ENCODE results near the gene SOX11.

Gene SOX11

DNA sequence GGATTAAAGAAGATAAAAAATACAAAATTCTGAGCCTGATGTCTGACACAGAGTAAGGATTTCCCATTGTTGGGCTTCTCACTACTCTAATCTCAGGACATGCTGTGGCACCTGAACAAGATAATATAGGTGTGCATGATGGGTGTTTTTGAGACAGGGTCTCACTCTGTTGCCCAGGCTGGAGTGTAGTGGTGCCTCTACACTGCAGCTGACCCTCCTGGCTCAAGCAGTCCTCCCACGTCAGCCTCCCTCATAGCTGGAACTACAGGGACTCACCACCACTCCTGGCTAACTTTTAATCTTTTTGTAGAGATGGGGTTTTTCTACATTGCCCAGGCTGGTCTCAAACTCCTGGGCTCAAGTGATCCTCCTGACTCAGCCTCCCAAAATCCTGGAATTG lies 32.9 kb downstream of the SOX11 start:
- DNase-seq, result no peak

- no peak for DNase-seq
Observed at GRCh38 chr2:5725794-5726463, 33.7 kb downstream of the SOX11 start.

GRCh38 chr2:5727235-5727634 lies 35.1 kb downstream of the SOX11 start:
- no peak for DNase-seq

- DNase-seq, result no peak
Observed at GRCh38 chr2:5729416-5729815, 37.2 kb downstream of the SOX11 start.

GRCh38 chr2:5730386-5730785 lies 38.2 kb downstream of the SOX11 start:
- no peak for DNase-seq

- DNase-seq, result no peak
Observed at GRCh38 chr2:5734859-5735520, 42.8 kb downstream of the SOX11 start.

- no peak for DNase-seq
Observed at GRCh38 chr2:5735521-5735861, 43.3 kb downstream of the SOX11 start.

- no peak for DNase-seq
Observed at GRCh38 chr2:5736050-5736449, 43.9 kb downstream of the SOX11 start.

GRCh38 chr2:5736886-5737285 lies 44.7 kb downstream of the SOX11 start:
- no peak for DNase-seq

DNA sequence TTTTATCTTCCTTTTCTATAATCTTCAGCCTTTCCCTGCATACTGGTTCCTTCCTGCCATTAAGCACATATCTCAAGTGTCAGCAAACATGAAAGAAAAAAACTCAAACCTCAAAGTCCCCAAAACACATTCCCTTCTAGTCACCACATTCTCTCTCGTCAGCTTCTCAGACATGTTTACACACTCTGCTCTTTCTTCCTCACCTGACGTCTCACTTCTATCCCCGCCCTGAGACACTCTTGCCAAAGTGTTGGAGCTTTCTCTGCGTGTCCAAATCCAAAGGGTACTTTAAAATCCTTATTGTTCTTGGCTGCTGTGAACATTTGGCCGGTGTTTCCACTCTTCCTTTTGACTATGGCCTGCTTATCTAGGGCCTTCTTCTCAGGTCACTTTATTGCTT lies 47.9 kb downstream of the SOX11 start:
- DNase-seq, result no peak

DNA sequence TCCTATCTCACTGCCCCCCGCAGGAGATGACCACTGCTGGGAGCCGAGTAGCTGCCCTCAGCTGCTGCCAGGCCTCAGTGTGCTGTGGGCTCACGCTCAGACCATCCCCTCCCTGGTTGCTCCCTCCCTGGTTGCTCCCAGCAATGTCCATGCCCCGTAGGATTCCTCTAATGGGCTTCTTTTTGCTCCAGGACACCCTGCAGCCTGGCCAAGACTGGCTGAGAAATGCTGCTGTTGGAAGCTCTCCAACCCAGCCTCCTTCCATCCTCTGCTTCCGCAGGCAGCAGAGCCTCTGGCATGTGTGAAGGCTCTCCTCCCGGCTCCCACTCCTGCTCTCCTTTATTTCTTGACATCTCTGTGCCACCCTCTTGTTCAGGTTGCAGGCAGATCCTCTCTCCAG lies 48.6 kb downstream of the SOX11 start:
- no peak for DNase-seq

GRCh38 chr2:5741242-5741641 lies 49.1 kb downstream of the SOX11 start:
- no peak for DNase-seq

DNA sequence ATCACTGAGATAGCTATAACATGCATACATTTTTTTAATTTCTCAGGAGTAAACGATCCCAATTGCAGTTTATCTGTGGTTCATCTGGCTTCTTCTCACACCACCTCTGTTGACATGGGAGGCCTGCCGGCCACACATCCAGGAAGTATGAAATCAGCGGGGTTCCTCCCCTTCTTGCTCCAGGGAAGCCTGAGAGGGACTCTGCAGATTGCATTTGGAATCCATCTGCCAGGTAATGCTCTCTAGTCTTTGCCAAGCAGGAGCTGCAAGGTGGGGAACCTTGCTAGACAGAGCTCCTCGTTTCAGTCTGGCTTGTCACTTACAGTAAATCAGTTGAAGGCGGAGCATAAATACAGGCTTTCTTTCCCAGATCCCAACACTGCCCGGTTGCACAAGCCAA lies 49.9 kb downstream of the SOX11 start:
- DNase-seq, result no peak

GRCh38 chr2:5748391-5748790 lies 56.2 kb downstream of the SOX11 start:
- DNase-seq, result no peak

DNA sequence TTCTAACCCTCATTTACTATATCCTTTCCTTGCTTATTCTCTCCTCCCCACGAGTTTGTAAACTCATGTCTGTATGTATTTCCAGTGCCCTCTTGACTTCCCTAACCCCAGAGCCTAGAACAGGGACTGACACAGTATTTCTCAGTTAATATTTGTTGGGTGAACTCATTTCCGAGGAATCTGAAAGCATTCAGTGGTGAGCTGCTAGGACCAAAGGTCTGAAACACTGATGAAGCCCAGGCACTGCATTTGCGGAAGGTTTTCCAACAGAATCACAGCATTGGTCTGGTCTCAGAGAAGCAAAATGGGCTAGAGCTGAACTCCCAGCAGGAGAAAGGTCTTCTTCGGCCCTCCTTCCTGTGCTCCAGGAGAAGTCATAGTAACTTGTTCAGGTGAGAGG lies 56.8 kb downstream of the SOX11 start:
- DNase-seq, result no peak

DNA sequence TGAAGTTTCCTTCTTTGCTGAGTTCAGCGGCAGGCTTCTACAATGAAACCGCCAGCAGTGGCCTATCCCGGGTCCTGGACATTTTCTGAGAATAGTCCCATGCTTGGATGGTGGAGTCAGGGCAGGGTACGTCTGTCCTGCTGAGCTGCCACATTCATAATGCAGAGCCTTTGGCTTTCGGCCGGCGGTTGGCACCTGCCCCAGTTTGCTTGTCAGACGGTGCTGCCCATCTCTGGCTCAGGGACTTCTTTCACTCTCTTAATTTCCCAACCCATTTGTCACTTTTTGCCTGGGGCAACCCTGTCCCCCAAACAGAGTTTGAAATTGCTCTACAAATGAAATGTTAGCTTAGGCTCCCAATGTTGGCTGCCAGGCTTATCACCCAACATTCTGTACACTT lies 57.2 kb downstream of the SOX11 start:
- DNase-seq, result no peak
